Left colon (tissue), 2 donors: ENCODE measurements around the gene EPS8. TPM values are rescaled to one million over a fixed set of nuclear protein-coding genes. Genes with fewer than 3 reads are reported as not detected.
A peak's percentile ranks its signal among the peaks of the same experiment; 100 is the strongest.
"Not testable (repeated sequence)": the region's sequence is repeated elsewhere in the genome, so short reads cannot be mapped to it uniquely, and the experiment has no call there.

ENCODE experiments used
- ATAC-seq: fragments of 200-7000 bp; cut with Tn5 transposase; one replicate; pipeline ENCODE4 v1.9.1; 2020; ENCODE audit warnings: mild to moderate bottlenecking, moderate library complexity
- DNase-seq, 2 donors: peaks; one replicate each; pipeline ENCODE4 v3.0.0-alpha.2; 2020
- intact Hi-C, 2 donors: fragments of 100-400 bp; cut with DNase I in 1 of 2; cut with micrococcal nuclease in 1 of 2; formaldehyde crosslinking; loops; one replicate each; pipeline versions ENCODE4 v1.11.2 to v1.14.0; 2022; cut with DNase I, micrococcal nuclease
- total RNA-seq, 2 donors: library from RNA; stranded (reverse); fragmentation: NEBNext Ultra II Directional; extraction: Animal tissue kit (Norgen Biotek cat#: 25700); gene quantifications; one replicate each; pipeline ENCODE4 v1.2.1, GENCODE V29; 2021
- donor health status: DM: no; HTN: no; CAD: no.
- donor health status: DM: yes; HTN: yes; CAD: no.

The EPS8 gene
- total RNA-seq, 2 donors from 2014 or later: 121 to 183 TPM

DNA sequence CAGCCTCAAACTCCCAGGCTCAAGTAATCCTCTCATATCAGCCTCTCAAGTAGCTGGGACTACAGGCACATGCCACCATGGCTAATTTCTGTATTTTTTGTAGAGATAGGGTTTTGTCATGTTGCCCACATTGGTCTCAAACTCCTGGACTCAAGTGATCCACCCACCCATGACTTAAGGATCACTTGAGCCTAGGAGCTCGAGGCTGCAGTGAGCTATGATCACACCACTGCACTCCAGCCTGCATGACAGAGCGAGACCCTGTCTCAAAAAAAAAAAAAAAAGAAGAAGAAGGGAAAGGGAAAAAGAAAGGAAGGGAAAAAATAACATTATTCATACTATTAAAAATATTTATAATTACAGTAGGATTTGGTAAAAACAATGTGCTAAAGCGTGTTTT lies 19.2 kb downstream of the EPS8 start:
- ATAC-seq (no peak), DNase-seq (no peak)
- intact Hi-C loops: no loop called here

DNA sequence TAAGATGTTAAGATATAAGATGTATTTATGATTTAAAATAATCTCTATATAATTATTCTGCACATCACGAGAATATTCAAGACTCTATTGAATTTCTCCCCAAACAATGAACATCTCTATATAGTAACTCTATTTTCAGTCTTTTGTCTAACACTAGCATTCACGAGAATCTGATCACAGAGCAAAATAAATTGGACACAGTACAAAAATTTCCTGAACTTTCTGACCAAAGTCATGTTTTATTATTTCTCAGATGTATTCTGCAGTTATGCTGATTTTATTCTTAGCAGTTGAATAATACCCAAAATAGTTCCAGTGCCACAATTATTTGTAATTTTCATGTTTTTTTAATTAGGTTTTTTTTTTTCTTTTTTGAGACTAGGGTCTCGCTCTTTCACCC lies 19.6 kb downstream of the EPS8 start:
- intact Hi-C loops: no loop called here
- no peak for DNase-seq
- no peak for ATAC-seq

- DNase-seq (no peak), ATAC-seq (peak; percentile 86)
- intact Hi-C loops: no loop called here
Measured at GRCh38 chr12:15767301-15767700, 21.9 kb downstream of the EPS8 start.

DNA sequence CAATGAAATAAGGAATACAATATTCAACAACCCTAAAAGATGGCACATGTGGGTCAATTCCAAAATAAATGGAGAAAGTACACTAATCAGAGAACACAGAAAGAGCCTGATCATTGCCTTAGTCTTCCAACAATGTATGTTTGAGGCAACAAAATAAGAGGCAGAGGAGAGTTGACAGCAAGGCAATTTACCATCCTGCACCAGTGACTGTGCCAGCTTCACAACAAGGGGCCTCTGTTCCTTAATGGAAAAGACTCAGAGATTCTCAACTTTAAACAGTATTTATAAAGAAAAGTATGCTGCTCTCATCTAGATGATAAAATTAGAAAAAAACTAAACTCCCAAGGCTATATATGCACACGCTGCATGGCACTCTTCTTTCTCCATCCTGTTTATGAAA lies 25.9 kb downstream of the EPS8 start:
- DNase-seq (no peak), ATAC-seq (no peak)
- intact Hi-C loops: no loop called here

DNA sequence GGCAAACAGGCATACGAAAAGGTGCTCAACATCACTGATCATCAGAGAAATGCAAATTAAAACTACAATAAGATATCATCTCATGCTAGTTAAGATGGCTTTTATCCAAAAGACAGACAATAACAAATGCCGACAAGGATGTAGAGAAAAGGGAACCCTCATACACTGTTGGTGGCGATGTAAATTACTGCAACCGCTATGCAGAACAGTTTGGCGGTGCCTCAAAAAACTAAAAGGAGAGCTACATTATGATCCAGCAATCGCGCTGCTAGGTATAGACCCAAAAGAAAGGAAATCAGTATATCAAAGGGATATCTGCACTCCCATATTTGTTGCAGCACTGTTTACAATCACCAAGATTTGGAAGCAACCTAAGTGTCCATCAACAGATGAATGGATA lies 27.0 kb downstream of the EPS8 start:
- intact Hi-C loops, DNase-seq, ATAC-seq: not testable (repeated sequence)

DNA sequence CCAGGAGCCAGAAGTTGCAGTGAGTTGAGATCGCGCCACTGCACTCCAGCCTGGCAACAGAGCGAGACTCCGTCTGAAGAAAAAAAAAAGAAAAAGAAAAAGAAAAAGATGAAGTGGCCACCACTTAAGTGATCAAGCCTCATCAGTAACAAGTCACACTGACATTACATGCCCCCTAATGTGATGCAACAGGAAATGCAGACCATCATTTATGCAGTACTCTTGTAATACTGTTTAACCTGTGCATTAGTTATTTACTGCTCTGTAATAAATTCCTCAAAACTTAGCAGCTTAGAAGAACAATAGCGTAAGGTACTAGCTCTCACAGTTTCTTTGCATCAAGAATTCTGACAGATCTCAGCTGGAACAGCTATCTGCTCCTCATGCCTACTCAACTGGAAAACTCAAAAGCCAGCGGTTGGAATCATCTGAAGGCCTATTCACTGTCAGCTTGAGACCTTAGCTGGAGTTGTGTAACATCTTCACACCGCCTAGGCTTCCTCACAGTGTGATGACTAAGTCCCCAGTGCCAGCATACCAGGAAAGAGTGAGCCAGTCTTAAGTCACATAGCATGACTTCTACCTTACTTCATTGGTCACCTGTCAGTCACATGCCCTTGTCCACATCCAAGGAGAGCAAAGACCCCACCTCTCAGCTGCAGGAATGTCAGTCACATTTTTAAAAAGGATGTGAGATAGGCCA lies 31.5 kb downstream of the EPS8 start:
- intact Hi-C loops: no loop called here
- ATAC-seq: peak; percentile 83
- no peak for DNase-seq

DNA sequence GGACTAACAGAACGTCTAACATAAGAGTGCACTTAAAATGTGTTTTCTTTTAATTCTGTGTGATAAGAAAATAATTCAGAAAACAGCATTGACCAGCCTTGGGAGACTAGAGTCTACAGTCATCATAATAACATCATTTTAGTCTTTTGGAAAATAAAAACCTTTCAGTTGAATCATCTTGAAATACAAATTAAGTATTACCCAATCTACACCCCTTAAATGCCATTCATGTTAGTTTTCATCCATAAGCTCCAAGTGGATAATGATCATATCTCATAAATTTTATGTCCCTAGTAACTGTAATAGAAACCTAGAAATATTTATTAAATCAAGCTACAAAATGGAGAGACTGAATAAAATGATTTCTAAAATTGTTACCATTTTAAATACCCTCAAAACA lies 32.4 kb downstream of the EPS8 start:
- ATAC-seq: no peak
- intact Hi-C loops: no loop called here

DNA sequence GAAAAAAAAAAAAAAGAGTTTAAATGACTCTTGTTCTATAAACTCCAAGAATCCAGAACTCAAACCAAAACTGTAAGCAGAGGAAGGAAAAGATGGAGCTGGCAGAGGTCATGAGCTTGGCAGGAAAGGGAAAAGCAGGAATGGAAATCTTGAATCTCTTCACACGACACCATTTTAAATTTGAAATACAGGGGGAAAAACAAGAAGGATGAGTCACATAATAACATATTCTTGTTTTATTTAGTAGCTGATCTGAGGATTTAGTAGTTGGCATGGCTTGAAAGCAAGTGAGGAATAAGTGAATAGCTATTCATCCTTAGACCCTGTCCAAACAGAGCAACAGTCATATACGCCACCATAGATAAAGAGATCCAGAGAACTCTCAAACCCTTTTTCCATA lies 35.0 kb downstream of the EPS8 start:
- no peak for ATAC-seq
- intact Hi-C loops: no loop called here
- no peak for DNase-seq

More for the DNA sequence above, 32.4 kb downstream of the EPS8 start:
- no peak for DNase-seq

DNA sequence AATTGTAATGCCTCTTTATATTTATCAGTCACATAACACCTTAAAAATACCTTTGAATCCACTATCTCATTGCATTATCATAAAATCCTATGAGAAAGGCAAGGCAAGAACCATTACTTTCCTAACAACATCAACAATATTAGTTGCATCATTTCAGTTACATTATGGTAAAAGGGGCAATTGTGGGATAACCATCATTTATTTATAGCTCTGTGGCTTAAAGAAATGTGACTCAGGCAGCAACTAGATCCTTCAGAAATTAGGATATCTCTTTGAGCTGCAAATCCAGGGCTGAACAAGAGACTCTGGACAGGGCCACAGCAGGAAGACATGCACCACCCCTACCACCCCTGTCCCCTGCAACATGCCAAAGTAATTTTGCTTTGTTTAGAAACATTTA lies 36.4 kb downstream of the EPS8 start:
- no peak for DNase-seq
- intact Hi-C loops: no loop called here
- no peak for ATAC-seq

DNA sequence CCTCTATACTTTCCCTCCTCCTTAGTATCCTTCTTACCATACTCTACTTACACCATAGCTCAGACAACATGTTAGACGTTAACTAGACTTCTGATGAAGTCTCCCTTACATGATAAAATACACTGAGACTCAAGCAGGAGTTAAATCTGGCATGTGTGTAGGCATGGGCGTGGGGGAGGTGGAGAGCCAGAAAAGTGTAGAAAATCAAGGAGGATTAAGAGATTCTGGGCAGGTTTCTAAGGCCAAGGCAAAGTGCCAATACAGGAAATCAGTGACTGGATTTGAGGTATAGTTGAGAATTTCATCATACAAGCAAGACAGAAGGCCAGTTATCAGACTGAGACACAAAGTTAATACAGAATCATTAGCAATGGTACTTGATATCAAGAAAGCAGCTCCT lies 37.4 kb downstream of the EPS8 start:
- ATAC-seq: no peak

DNA sequence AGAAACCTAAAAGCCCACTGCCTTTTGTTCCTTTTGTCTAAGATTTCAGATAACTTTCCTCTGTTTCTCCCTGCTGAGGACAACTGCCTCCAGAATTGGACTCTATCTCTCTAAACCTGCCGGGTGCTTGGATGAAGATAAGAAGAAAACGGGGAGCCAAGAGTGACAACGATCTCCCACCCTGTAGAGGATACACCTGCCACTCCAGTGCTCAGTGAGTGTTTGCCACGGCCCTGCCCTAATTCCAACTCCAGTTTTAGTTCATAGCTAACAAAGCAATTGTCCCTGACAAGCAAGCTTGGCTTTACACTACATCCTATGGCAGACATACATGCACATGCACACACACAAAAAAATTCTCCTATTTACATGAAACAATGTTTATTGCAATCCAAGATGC lies 39.3 kb downstream of the EPS8 start:
- ATAC-seq (peak; percentile 42), DNase-seq (no peak)
- intact Hi-C loops: no loop called here

More for the DNA sequence above, 37.4 kb downstream of the EPS8 start:
- intact Hi-C loops: no loop called here
- DNase-seq: no peak

DNA sequence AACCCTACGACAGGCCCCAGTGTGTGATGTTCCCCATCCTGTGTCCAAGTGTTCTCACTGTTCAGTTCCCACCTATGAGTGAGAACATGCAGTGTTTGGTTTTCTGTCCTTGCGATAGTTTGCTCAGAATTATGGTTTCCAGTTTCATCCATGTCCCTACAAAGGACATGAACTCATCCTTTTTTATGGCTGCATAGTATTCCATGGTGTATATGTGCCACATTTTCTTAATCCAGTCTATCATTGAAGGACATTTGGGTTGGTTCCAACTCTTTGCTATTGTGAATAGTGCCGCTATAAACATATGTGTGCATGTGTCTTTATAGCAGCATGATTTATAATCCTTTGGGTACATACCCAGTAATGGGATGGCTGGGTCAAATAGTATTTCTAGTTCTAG lies 47.3 kb downstream of the EPS8 start:
- intact Hi-C loops, DNase-seq, ATAC-seq: not testable (repeated sequence)

- no peak for ATAC-seq
- intact Hi-C loops: no loop called here
- no peak for DNase-seq
Measured at GRCh38 chr12:15741082-15741481, 48.1 kb downstream of the EPS8 start.

DNA sequence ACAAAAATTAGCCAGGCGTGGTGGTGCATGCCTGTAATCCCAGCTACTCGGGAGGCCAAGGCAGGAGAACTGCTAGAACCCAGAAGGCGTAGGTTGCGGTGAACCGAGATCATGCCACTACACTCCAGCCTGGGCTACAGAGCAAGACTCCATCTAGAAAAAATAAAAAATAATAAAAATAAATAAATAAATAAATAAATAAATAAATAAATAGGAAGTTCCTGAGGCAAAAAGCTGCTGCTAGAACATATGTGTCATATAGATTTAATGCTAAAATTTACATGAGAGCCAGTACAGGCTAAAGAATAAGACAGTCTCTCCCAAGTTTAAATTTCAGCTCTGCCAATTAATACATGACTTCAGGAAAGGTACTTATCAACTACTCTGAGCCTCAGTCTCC lies 48.8 kb downstream of the EPS8 start:
- intact Hi-C loops, ATAC-seq, DNase-seq: not testable (repeated sequence)

DNA sequence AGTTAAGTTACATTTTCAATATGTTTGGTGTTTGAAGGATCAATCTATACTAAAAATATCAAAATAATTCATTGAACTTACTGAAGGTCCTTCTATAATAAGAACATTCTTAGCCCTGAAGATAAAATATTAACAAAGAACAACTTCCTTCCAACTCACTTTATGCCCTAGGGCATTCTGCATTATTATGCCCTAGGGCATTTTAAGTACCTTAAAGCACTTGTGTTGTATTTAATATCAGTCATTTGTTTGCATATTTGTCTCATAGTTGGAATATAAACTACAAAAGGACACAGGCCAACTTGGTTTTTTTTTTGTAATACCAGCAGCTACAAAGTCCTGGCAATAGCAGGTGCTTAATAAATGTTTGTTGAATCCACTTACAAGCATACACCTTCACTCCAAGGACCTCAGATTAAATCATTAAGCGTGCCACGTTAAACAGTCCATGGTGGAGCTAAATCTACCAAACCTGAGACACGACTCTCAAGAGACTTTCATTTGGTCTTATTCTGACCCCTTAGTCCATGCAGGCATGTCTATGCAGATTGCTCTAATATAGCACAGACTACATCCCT lies 50.7 kb downstream of the EPS8 start:
- intact Hi-C loops: no loop called here
- ATAC-seq: no peak
- DNase-seq: no peak

GRCh38 chr12:15735837-15736615 lies 53.2 kb downstream of the EPS8 start:
- intact Hi-C loops: no loop called here
- DNase-seq: no peak
- ATAC-seq: peak; percentile 88

- no peak for ATAC-seq
- no peak for DNase-seq
- intact Hi-C loops: no loop called here
Measured at GRCh38 chr12:15733136-15733535, 56.1 kb downstream of the EPS8 start.

GRCh38 chr12:15732341-15733061 lies 56.7 kb downstream of the EPS8 start:
- DNase-seq (no peak), ATAC-seq (peak; percentile 68)
- intact Hi-C loops: no loop called here

DNA sequence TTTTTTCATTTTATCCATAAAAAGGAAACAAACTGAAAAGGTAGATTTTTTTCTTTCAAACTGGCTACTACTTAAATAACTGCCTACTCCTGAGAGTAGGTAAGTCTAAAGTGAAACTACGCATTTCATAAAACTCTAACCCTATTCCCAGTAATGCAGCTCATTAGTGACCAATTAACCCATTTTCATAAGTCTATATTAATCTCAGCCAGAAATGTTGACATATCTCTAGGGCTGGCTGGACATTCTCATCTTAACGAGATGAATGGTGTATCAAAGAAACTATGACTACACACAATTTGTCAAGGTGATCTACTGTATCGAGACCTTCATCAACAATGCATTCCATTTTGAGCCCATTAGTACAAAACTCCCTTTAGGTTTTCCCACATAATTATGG lies 57.2 kb downstream of the EPS8 start:
- ATAC-seq: no peak
- intact Hi-C loops: no loop called here
- DNase-seq: no peak

- DNase-seq: no peak
- no peak for ATAC-seq
- intact Hi-C loops: no loop called here
Measured at GRCh38 chr12:15729097-15729496, 60.1 kb downstream of the EPS8 start.
